Globus pallidus (tissue), 1 donor: ENCODE measurements around the gene COX6A2.
"Not testable (repeated sequence)": the region's sequence is repeated elsewhere in the genome, so short reads cannot be mapped to it uniquely, and the experiment has no call there.

Experiments
- DNase-seq: peaks from one replicate; pipeline ENCODE4 v3.0.0-alpha.2; 2015; ENCODE audit warnings: low spot score

COX6A2 gene

GRCh38 chr16:31461921-31462804 lies 34.0 kb upstream of the COX6A2 start:
- DNase-seq: no peak

GRCh38 chr16:31461201-31461920 lies 33.2 kb upstream of the COX6A2 start:
- DNase-seq: no peak

- DNase-seq: peak; percentile 30
Measured at GRCh38 chr16:31460582-31461002, 32.4 kb upstream of the COX6A2 start.

- peak; percentile 100 for DNase-seq
Measured at GRCh38 chr16:31459687-31460581, 31.8 kb upstream of the COX6A2 start.

- peak; percentile 99 for DNase-seq
Measured at GRCh38 chr16:31458844-31459686, 30.9 kb upstream of the COX6A2 start, which contains the start of gene ARMC5. ARMC5 (plus strand) TSS chr16:31459501; CDS start chr16:31459525, 24 bp downstream.

- DNase-seq: peak; percentile 23
Measured at GRCh38 chr16:31458073-31458843, 30.1 kb upstream of the COX6A2 start.

- no peak for DNase-seq
Measured at GRCh38 chr16:31456988-31457360, 28.8 kb upstream of the COX6A2 start.

GRCh38 chr16:31455601-31456314 lies 27.6 kb upstream of the COX6A2 start:
- no peak for DNase-seq

GRCh38 chr16:31453255-31454204 lies 25.4 kb upstream of the COX6A2 start:
- no peak for DNase-seq

- peak; percentile 35 for DNase-seq
Measured at GRCh38 chr16:31452631-31453106, 24.5 kb upstream of the COX6A2 start.

- peak; percentile 45 for DNase-seq
Measured at GRCh38 chr16:31451681-31452351, 23.7 kb upstream of the COX6A2 start.

- DNase-seq: no peak
Measured at GRCh38 chr16:31451201-31451600, 23.0 kb upstream of the COX6A2 start.

- DNase-seq: not testable (repeated sequence)
Measured at GRCh38 chr16:31445931-31446330, 17.8 kb upstream of the COX6A2 start.

- DNase-seq: no peak
Measured at GRCh38 chr16:31441956-31442355, 13.8 kb upstream of the COX6A2 start.

- DNase-seq: peak; percentile 44
Measured at GRCh38 chr16:31440516-31441184, 12.5 kb upstream of the COX6A2 start.

- DNase-seq: no peak
Measured at GRCh38 chr16:31439519-31439918, 11.4 kb upstream of the COX6A2 start.

GRCh38 chr16:31439023-31439422 lies 10.9 kb upstream of the COX6A2 start:
- not testable (repeated sequence) for DNase-seq
